Panc1 (cell line): Measurements from ENCODE around the gene MCCC1. TPM values are rescaled to one million over a fixed set of nuclear protein-coding genes. Genes with fewer than 3 reads are reported as not detected.

Experiments used
- ATAC-seq: fragments of 200-7000 bp; cut with Tn5 transposase; 2 replicates; pipeline ENCODE4 v1.9.1; 2020; ENCODE audit warnings: mild to moderate bottlenecking, moderate library complexity
- BruUV-seq: library from RNA; stranded (reverse); fragments of 400-500 nt; replicated peaks from 2 replicates; lab custom pipeline; 2021; lab: Mats Ljungman, UMichigan
- CTCF ChIA-PET: fragments of 300-600 bp; sonication (Branson Sonifier 250); formaldehyde crosslinking; loops from one replicate; lab custom pipeline; 2022; ENCODE audit warnings: antibody characterized with exemption; lab: Charles Lee
- POLR2A ChIA-PET: fragments of 300-600 bp; sonication (Branson Sonifier 250); formaldehyde crosslinking; loops from one replicate; lab custom pipeline; 2022; ENCODE audit warnings: antibody characterized with exemption; lab: Charles Lee
- DNase-seq: peaks from one replicate; pipeline ENCODE4 v3.0.0-alpha.2; 2010; ENCODE audit warnings: low read depth, low spot score
- H3K27ac ChIP-seq: 2 replicates; pipeline ENCODE4 v1.5.1; 2011; ENCODE audit warnings: mild to moderate bottlenecking, low read length, inconsistent platforms
- H3K27me3 ChIP-seq: fragments of 200-500 bp; sonication (Bioruptor generic); 2 replicates; pipeline ENCODE4 v1.6.0; 2014; ENCODE audit warnings: low read length, inconsistent platforms; ENCODE audit not compliant: control insufficient read depth, insufficient read depth
- H3K36me3 ChIP-seq: fragments of 200-500 bp; sonication (Bioruptor generic); 2 replicates; pipeline ENCODE4 v1.5.1; 2014; ENCODE audit warnings: inconsistent platforms, mild to moderate bottlenecking, low read length, moderate library complexity; ENCODE audit not compliant: control insufficient read depth, insufficient read depth
- H3K4me1 ChIP-seq: 2 replicates; pipeline ENCODE4 v1.5.1; 2011; ENCODE audit warnings: inconsistent platforms, mild to moderate bottlenecking, low read length, moderate library complexity; ENCODE audit not compliant: control insufficient read depth, insufficient read depth
- H3K4me3 ChIP-seq, 2 experiments: 2 replicates each; pipeline ENCODE4 v1.5.1; 2011 to 2012; ENCODE audit warnings: low read depth in 2 of 2, low read length in 2 of 2, mild to moderate bottlenecking in 2 of 2, inconsistent platforms in 1 of 2, moderate library complexity in 1 of 2
- H3K9me3 ChIP-seq: fragments of 200-500 bp; sonication (Bioruptor generic); 2 replicates; pipeline ENCODE4 v1.5.1; 2014; ENCODE audit warnings: low read depth, mild to moderate bottlenecking, inconsistent platforms, low read length, moderate library complexity; ENCODE audit not compliant: control insufficient read depth, insufficient read depth
- POLR2AphosphoS5 ChIP-seq: IDR thresholded peaks from 2 replicates; pipeline ENCODE4 v1.6.1; 2012; ENCODE audit warnings: mild to moderate bottlenecking, low read depth, low read length, moderate library complexity
- SIN3A ChIP-seq: IDR thresholded peaks from 2 replicates; pipeline ENCODE4 v1.6.1; 2012; ENCODE audit warnings: low read depth, mild to moderate bottlenecking, low read length, moderate library complexity, borderline replicate concordance; ENCODE audit not compliant: insufficient read depth
- TCF7L2 ChIP-seq: IDR thresholded peaks from 2 replicates; pipeline ENCODE4 v1.6.1; 2011; ENCODE audit warnings: mild to moderate bottlenecking, low read depth, low read length, inconsistent platforms
- in situ Hi-C: cut with HindIII; loops from 2 replicates; pipeline ENCODE4 v1.10.0; 2016; ENCODE audit warnings: low sequenced_read_pairs, low pct_unique_long_range_greater_than_20kb
- intact Hi-C: fragments of 100-400 bp; cut with micrococcal nuclease; formaldehyde crosslinking; loops from one replicate; pipeline ENCODE4 v1.10.0; 2022; ENCODE audit not compliant: unreplicated experiment
- total RNA-seq: library from RNA; stranded (reverse); gene quantifications from one replicate; pipeline ENCODE4 v1.2.1, GENCODE V29; 2021; ENCODE audit not compliant: unreplicated experiment
- TF ChIP-seq, protein P1 (sequence below), 2 experiments: IDR thresholded peaks; 2 replicates each; pipeline ENCODE4 v1.6.1; 2011 to 2012; ENCODE audit warnings: low read depth in 2 of 2, control low read depth in 1 of 2, low read length in 1 of 2, mild to moderate bottlenecking in 1 of 2, moderate library complexity in 1 of 2; ENCODE audit not compliant: insufficient read depth in 1 of 2
- TF ChIP-seq, protein P2 (sequence below): fragments of 450-650 bp; IDR thresholded peaks from 2 replicates; pipeline ENCODE4 v1.5.1; 2017; ENCODE audit warnings: mild to moderate bottlenecking

MCCC1 gene
- total RNA-seq, 1 experiment from 2014 or later: 24.2 TPM

DNA sequence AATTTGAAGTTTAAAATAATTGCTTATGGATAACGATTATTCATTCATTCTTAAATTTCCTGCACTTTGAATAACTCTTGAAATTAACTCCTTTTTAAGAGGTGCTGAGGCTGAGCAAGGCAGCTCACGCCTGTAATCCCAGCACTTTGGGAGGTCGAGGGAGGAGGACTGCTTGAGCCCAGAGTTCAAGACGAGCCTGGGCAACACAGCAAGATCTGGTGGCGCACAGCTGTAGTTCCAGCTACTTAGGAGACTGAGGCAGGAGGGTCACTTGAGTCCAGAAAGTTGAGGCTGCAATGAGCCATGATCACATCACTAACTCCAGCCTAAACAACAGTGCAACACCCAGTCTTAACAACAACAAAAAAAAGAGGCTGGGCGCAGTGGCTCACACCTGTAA, 126.9 kb downstream of the MCCC1 start:
- H3K4me1 ChIP-seq: peaks cover 11% of the 10 kb centered on the region
- TF ChIP-seq SIN3A (no peak), POLR2AphosphoS5 (no peak), TCF7L2 (no peak)
- TF ChIP-seq, protein P1, sequence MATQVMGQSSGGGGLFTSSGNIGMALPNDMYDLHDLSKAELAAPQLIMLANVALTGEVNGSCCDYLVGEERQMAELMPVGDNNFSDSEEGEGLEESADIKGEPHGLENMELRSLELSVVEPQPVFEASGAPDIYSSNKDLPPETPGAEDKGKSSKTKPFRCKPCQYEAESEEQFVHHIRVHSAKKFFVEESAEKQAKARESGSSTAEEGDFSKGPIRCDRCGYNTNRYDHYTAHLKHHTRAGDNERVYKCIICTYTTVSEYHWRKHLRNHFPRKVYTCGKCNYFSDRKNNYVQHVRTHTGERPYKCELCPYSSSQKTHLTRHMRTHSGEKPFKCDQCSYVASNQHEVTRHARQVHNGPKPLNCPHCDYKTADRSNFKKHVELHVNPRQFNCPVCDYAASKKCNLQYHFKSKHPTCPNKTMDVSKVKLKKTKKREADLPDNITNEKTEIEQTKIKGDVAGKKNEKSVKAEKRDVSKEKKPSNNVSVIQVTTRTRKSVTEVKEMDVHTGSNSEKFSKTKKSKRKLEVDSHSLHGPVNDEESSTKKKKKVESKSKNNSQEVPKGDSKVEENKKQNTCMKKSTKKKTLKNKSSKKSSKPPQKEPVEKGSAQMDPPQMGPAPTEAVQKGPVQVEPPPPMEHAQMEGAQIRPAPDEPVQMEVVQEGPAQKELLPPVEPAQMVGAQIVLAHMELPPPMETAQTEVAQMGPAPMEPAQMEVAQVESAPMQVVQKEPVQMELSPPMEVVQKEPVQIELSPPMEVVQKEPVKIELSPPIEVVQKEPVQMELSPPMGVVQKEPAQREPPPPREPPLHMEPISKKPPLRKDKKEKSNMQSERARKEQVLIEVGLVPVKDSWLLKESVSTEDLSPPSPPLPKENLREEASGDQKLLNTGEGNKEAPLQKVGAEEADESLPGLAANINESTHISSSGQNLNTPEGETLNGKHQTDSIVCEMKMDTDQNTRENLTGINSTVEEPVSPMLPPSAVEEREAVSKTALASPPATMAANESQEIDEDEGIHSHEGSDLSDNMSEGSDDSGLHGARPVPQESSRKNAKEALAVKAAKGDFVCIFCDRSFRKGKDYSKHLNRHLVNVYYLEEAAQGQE (IDR thresholded peaks at IDR 0.05; ENCODE audit: insufficient read depth in 1 of 2, low read depth in 2 of 2, low read length in 1 of 2): no peak
- H3K27me3 ChIP-seq: no peaks in the 10 kb centered on the region
- H3K36me3 ChIP-seq: no peaks in the 10 kb centered on the region
- no peak overlapping the region for H3K4me3 ChIP-seq
- intact Hi-C loops (no loop called here), in situ Hi-C loops (no loop called here)
- ChIA-PET CTCF (interaction anchor here (0.7 kb wide), 1 partner anchor 258 kb away, joined by 3 read pairs; no protein-coding TSS in a partner anchor), POLR2A (no interaction called here)
- ATAC-seq (no peak), DNase-seq (no peak)
- H3K27ac ChIP-seq: no peak overlapping the region
- BruUV-seq: no TSS peak
- H3K9me3 ChIP-seq: no peaks in the 10 kb centered on the region

DNA sequence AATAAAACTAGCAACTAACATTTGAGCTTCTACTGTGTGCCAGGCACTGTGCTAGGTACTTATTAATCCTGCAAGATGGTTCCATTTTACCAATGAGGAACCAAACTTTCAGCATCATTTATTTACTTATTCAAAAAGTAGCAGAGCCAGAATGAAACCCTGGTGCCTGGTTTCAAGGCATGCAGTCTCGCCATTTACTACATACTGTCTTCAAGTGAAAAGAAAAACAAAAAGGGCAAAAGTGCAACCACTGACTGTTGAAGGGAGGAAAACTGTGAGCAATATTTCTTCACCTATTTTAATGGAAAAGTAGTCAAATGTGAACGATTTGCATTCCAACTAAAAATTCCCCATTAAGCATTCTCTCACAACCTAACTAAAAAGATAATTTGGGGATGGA, 127.7 kb downstream of the MCCC1 start:
- no peaks in the 10 kb centered on the region for H3K36me3 ChIP-seq
- ATAC-seq (no peak), DNase-seq (no peak)
- H3K9me3 ChIP-seq: no peaks in the 10 kb centered on the region
- intact Hi-C loops: no loop called here
- H3K4me3 ChIP-seq: no peak overlapping the region
- in situ Hi-C loops: no loop called here
- H3K4me1 ChIP-seq: peaks cover 11% of the 10 kb centered on the region
- CTCF ChIA-PET: interaction anchor here (0.6 kb wide), 1 partner anchor 14 kb away, joined by 5 read pairs; no protein-coding TSS in a partner anchor
- no peak overlapping the region for H3K27ac ChIP-seq
- no peaks in the 10 kb centered on the region for H3K27me3 ChIP-seq
- POLR2A ChIA-PET: no interaction called here
- TF ChIP-seq SIN3A (no peak), TCF7L2 (no peak), POLR2AphosphoS5 (no peak)
- TF ChIP-seq, protein P1 (IDR thresholded peaks at IDR 0.05; ENCODE audit: insufficient read depth in 1 of 2, low read depth in 2 of 2, low read length in 1 of 2): no peak
- TF ChIP-seq, protein P2, sequence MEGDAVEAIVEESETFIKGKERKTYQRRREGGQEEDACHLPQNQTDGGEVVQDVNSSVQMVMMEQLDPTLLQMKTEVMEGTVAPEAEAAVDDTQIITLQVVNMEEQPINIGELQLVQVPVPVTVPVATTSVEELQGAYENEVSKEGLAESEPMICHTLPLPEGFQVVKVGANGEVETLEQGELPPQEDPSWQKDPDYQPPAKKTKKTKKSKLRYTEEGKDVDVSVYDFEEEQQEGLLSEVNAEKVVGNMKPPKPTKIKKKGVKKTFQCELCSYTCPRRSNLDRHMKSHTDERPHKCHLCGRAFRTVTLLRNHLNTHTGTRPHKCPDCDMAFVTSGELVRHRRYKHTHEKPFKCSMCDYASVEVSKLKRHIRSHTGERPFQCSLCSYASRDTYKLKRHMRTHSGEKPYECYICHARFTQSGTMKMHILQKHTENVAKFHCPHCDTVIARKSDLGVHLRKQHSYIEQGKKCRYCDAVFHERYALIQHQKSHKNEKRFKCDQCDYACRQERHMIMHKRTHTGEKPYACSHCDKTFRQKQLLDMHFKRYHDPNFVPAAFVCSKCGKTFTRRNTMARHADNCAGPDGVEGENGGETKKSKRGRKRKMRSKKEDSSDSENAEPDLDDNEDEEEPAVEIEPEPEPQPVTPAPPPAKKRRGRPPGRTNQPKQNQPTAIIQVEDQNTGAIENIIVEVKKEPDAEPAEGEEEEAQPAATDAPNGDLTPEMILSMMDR: no peak
- BruUV-seq: no TSS peak
